Parathyroid adenoma (tissue), 2 donors: ENCODE data around the gene CLDN5.

Experiments
- H2AFZ ChIP-seq: fragments of 300-600 bp; sonication (generic); one replicate; pipeline ENCODE4 v1.7.0; 2017; ENCODE audit warnings: antibody characterized with exemption, mild to moderate bottlenecking
- H3K27ac ChIP-seq: fragments of 300-600 bp; sonication (generic); one replicate; pipeline ENCODE4 v1.7.0; 2017
- H3K27me3 ChIP-seq: fragments of 300-600 bp; sonication (generic); one replicate; pipeline ENCODE4 v1.7.0; 2017; ENCODE audit warnings: low read length; ENCODE audit not compliant: control insufficient read depth, insufficient read depth
- H3K36me3 ChIP-seq: fragments of 300-600 bp; sonication (generic); one replicate; pipeline ENCODE4 v1.7.0; 2017; ENCODE audit warnings: low read length; ENCODE audit not compliant: control insufficient read depth, insufficient read depth
- H3K4me1 ChIP-seq: fragments of 300-600 bp; sonication (generic); one replicate; pipeline ENCODE4 v1.7.0; 2017; ENCODE audit warnings: control low read depth
- H3K4me2 ChIP-seq: fragments of 300-600 bp; sonication (generic); one replicate; pipeline ENCODE4 v1.7.0; 2017; ENCODE audit warnings: low read length
- H3K4me3 ChIP-seq: fragments of 300-600 bp; sonication (generic); one replicate; pipeline ENCODE4 v1.7.0; 2017; ENCODE audit warnings: low read depth, low read length
- H3K79me2 ChIP-seq: fragments of 300-600 bp; sonication (generic); one replicate; pipeline ENCODE4 v1.7.0; 2017; ENCODE audit warnings: control low read depth
- H3K9ac ChIP-seq: fragments of 300-600 bp; sonication (generic); one replicate; pipeline ENCODE4 v1.7.0; 2017; ENCODE audit warnings: mild to moderate bottlenecking
- H3K9me3 ChIP-seq: fragments of 300-600 bp; sonication (generic); one replicate; pipeline ENCODE4 v1.7.0; 2017; ENCODE audit warnings: low read length; ENCODE audit not compliant: control insufficient read depth
- TF ChIP-seq, protein P1 (sequence below): fragments of 300-600 bp; sonication (generic); IDR thresholded peaks from one replicate; pipeline ENCODE4 v1.7.0; 2017; ENCODE audit warnings: antibody characterized with exemption, mild to moderate bottlenecking
- donor health status: primary hyperparathyroidism.

The CLDN5 gene

DNA sequence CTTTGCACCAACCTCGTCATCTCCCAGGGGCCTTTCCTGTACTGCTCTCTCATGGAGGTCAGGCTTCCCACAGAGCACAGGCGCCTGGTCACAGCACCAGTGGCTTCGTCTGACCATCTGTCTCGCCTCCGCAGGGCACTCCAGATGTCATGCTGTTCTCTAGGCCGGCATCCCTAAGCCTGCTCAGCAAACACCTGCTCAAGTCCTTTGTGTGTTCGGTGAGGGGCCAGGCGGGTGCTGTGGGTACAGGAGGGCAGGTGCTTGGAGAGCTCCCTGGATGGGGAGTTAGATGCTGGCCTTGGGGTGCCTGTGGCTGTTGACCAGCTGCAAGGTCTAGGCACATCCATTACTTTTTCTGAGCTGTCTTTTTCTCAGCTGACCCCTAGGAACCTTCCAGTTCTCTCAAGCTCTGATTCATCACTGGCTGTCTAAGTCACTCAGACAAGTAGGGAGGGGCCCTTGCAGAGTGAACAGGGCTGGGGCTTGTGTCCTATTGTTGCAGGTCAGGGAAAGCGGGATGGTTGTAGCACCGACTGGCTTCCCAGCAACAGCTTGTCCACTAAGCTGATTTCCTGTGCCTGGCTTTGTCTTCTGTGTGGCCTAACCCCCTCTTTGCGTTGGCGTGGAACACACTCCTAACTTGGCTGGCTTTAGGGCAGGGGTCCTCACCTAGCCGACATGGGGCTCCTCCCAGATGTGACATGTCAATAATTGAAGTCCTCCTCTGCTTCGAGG is 9.2 kb downstream of the CLDN5 start:
- Histone ChIP-seq H3K9me3 (no peaks in the 10 kb centered on the region), H3K79me2 (no peaks in the 10 kb centered on the region), H3K27ac (no peak overlapping the region), H3K4me2 (no peak overlapping the region), H3K4me1 (no peaks in the 10 kb centered on the region), H3K4me3 (no peak overlapping the region), H2AFZ (no peak overlapping the region), H3K36me3 (no peaks in the 10 kb centered on the region), H3K27me3 (no peaks in the 10 kb centered on the region), H3K9ac (no peak overlapping the region)
- TF ChIP-seq, protein P1, sequence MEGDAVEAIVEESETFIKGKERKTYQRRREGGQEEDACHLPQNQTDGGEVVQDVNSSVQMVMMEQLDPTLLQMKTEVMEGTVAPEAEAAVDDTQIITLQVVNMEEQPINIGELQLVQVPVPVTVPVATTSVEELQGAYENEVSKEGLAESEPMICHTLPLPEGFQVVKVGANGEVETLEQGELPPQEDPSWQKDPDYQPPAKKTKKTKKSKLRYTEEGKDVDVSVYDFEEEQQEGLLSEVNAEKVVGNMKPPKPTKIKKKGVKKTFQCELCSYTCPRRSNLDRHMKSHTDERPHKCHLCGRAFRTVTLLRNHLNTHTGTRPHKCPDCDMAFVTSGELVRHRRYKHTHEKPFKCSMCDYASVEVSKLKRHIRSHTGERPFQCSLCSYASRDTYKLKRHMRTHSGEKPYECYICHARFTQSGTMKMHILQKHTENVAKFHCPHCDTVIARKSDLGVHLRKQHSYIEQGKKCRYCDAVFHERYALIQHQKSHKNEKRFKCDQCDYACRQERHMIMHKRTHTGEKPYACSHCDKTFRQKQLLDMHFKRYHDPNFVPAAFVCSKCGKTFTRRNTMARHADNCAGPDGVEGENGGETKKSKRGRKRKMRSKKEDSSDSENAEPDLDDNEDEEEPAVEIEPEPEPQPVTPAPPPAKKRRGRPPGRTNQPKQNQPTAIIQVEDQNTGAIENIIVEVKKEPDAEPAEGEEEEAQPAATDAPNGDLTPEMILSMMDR = no peak

DNA sequence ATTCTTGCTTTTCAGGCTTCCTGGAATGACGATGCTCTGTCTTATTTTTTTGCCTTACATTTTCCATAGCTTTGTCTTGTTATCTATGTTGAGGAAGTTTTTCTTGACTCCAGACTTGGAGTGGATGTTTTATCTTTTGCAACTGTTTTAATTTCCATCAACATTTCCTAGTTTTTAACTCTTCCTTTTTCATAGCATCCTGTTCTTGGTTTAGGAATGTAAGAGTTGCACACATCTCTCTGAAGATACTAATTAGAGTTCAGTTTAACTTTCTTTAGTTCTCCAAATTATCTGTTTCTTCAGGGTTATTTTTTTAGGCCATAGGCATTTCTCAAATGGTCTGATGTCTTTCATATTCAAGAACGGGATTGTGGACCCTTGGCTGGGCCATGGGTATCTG is 10.4 kb downstream of the CLDN5 start:
- Histone ChIP-seq H2AFZ (no peak overlapping the region), H3K27me3 (no peaks in the 10 kb centered on the region), H3K4me3 (no peak overlapping the region), H3K4me1 (no peaks in the 10 kb centered on the region), H3K9ac (no peak overlapping the region), H3K27ac (no peak overlapping the region), H3K9me3 (no peaks in the 10 kb centered on the region), H3K4me2 (no peak overlapping the region), H3K79me2 (no peaks in the 10 kb centered on the region), H3K36me3 (no peaks in the 10 kb centered on the region)
- TF ChIP-seq, protein P1 = no peak

DNA sequence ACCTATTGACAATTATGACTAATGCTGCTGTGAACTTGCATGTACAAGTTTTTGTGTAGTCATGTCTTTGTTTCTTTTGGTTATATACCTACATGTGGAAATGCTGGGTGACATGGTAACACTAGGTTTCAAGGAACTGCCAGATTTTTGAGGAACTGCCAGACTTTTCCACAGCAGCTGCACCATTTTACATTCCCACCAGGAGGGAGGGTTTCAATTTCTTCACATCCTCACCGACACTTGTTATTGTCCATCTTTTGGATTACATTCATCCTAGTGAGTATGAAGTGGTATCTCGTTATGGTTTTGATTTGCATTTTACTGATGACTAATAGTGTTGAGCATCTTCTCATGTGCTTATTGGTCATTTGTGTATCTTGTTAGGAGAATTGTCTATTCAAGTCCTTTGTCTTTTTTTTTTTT is 13.3 kb downstream of the CLDN5 start:
- Histone ChIP-seq H3K4me2 (no peak overlapping the region), H3K79me2 (no peaks in the 10 kb centered on the region), H3K9ac (no peak overlapping the region), H3K36me3 (no peaks in the 10 kb centered on the region), H3K4me3 (no peak overlapping the region), H3K27me3 (no peaks in the 10 kb centered on the region), H3K9me3 (no peaks in the 10 kb centered on the region), H3K27ac (no peak overlapping the region), H3K4me1 (no peaks in the 10 kb centered on the region), H2AFZ (no peak overlapping the region)
- TF ChIP-seq, protein P1 = no peak

DNA sequence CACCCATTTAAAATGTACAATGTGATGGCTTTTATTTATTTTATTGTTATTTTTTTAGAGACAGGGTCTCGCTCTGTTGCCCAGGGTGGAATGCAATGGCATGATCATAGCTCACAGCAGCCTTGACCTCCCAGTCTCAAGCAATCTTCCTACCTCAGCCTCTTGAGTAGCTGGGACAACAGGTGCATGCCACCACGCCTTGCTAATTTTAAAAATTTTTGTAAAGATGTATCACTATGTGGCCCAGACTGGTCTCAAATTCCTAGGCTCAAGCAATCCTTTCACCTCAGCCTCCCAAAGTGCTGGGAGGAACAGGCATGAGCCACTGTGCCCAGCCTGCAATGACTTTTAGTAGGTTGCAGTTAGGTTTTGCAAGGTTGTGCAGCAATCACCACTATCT is 14.3 kb downstream of the CLDN5 start:
- H3K9ac ChIP-seq = no peak overlapping the region
- H3K9me3 ChIP-seq = no peaks in the 10 kb centered on the region
- no peak overlapping the region for H2AFZ ChIP-seq
- H3K27me3 ChIP-seq = no peaks in the 10 kb centered on the region
- H3K4me3 ChIP-seq = no peak overlapping the region
- no peak overlapping the region for H3K27ac ChIP-seq
- H3K4me2 ChIP-seq = no peak overlapping the region
- no peaks in the 10 kb centered on the region for H3K36me3 ChIP-seq
- H3K79me2 ChIP-seq = no peaks in the 10 kb centered on the region
- TF ChIP-seq, protein P1 = no peak
- H3K4me1 ChIP-seq = no peaks in the 10 kb centered on the region

DNA sequence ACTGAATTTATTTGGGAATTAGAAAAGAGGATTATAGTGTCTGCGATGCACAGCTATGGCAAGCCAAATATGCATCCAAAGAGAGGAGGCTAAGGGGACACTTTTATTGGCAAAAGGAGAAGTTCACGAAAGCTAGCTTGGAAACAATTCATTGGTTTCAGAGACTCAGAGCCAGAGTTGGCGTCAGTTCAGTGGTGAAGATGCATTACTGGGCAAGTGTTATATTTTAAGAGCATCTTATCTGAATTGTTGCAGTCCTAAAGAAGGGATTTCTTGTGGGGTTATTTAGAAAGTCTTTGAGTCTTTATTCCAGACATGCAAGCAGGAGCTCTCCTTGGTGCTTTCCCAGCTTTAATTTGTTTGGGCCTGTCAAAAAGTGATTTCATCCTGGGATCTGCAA is 15.0 kb downstream of the CLDN5 start:
- no peak overlapping the region for H3K4me3 ChIP-seq
- no peaks in the 10 kb centered on the region for H3K9me3 ChIP-seq
- TF ChIP-seq, protein P1 = no peak
- no peaks in the 10 kb centered on the region for H3K79me2 ChIP-seq
- H2AFZ ChIP-seq = no peak overlapping the region
- no peaks in the 10 kb centered on the region for H3K27me3 ChIP-seq
- no peaks in the 10 kb centered on the region for H3K36me3 ChIP-seq
- H3K27ac ChIP-seq = no peak overlapping the region
- no peaks in the 10 kb centered on the region for H3K4me1 ChIP-seq
- no peak overlapping the region for H3K9ac ChIP-seq
- no peak overlapping the region for H3K4me2 ChIP-seq
